K562 (cell line): ENCODE results near the gene SPATS2L. TPM values are rescaled to one million over a fixed set of nuclear protein-coding genes. Genes with fewer than 3 reads are reported as not detected.

Source experiments
- BRD9 ChIP-seq: fragments of 450-650 bp; IDR thresholded peaks from 2 replicates; pipeline ENCODE4 v1.6.1; 2018; ENCODE audit warnings: low read depth; ENCODE audit not compliant: partially characterized antibody
- ETV5 ChIP-seq: sonication (generic); formaldehyde crosslinking; IDR thresholded peaks from 2 replicates; pipeline ENCODE4 v1.4.0; 2020; ENCODE audit warnings: low read depth, mild to moderate bottlenecking, missing genetic modification reagents
- GTF2A2 ChIP-seq: IDR thresholded peaks from 2 replicates; pipeline ENCODE4 v1.6.1; 2016; ENCODE audit warnings: mild to moderate bottlenecking, missing genetic modification characterization, missing compliant biosample characterization
- HCFC1 ChIP-seq: IDR thresholded peaks from 2 replicates; pipeline ENCODE4 v1.6.1; 2012; ENCODE audit warnings: low read depth, low read length, improper control_type of control experiment
- KDM1A ChIP-seq, 2 experiments: fragments of 450-650 bp; IDR thresholded peaks; 2 replicates each; pipeline ENCODE4 v1.6.1; 2016; ENCODE audit warnings: mild to moderate bottlenecking in 2 of 2
- LEF1 ChIP-seq: fragments of 450-650 bp; IDR thresholded peaks from 2 replicates; pipeline ENCODE4 v1.6.1; 2016; ENCODE audit warnings: mild to moderate bottlenecking
- RFX1 ChIP-seq: fragments of 450-650 bp; IDR thresholded peaks from 2 replicates; pipeline ENCODE4 v1.6.1; 2016; ENCODE audit warnings: mild to moderate bottlenecking, moderate library complexity
- SMARCA4 ChIP-seq: fragments of 450-650 bp; IDR thresholded peaks from 2 replicates; pipeline ENCODE4 v1.6.1; 2016
- SMARCE1 ChIP-seq: fragments of 450-650 bp; IDR thresholded peaks from 2 replicates; pipeline ENCODE4 v1.7.1; 2016; ENCODE audit warnings: mild to moderate bottlenecking
- SRF ChIP-seq, 2 experiments: fragments of 250-450, 450-650 bp in 1 of 2; sonication (Bioruptor Pico) in 1 of 2; sonication (generic) in 1 of 2; formaldehyde crosslinking; IDR thresholded peaks; 2 replicates each; pipeline versions ENCODE4 v1.5.0 to v1.5.1; 2020 to 2022; ENCODE audit warnings: mild to moderate bottlenecking in 1 of 2, missing genetic modification reagents in 1 of 2
- THAP12 ChIP-seq: fragments of 250-450 bp; sonication (Bioruptor Pico); IDR thresholded peaks from 2 replicates; pipeline ENCODE4 v1.9.0; 2021; ENCODE audit warnings: mild to moderate bottlenecking, inconsistent platforms
- ZKSCAN3 ChIP-seq: fragments of 250-450 bp; sonication (Bioruptor Pico); IDR thresholded peaks from 2 replicates; pipeline ENCODE4 v1.4.0; 2020
- polyA plus RNA-seq, 8 experiments: library from polyadenylated mRNA; depleted of rRNA in 4 of 8; stranded (reverse) in 5 of 8; unstranded in 3 of 8; fragments of >200 nt; fragmentation: Nextera tagmentation in 2 of 8; fragmentation: Illumina TruSeq in 1 of 8; extraction: Ambion mirVana in 2 of 8; extraction: Trizol in 1 of 8; gene quantifications; 2 replicates each; pipeline versions ENCODE4 v1.2.1 to v1.2.3, GENCODE V29; 2011 to 2014; ENCODE audit warnings: inconsistent platforms in 1 of 8, missing spikeins in 1 of 8
- total RNA-seq, 7 experiments: library from RNA; depleted of rRNA in 6 of 7; stranded (reverse); fragments of >200 nt in 6 of 7; fragmentation: Illumina TruSeq in 2 of 7; extraction: Trizol in 2 of 7; gene quantifications; 2 replicates each; pipeline versions ENCODE4 v1.2.1 to v1.2.3, GENCODE V29; 2011 to 2021; ENCODE audit warnings: low replicate concordance in 1 of 7

The SPATS2L gene
- total and polyA plus RNA-seq, 9 of the 15 experiments (the other 6 are each of a cell fraction or from before 2014, with no cell fraction given): 11.3 to 41.5 (median 24.9) TPM

GRCh38 chr2:200405599-200406298 is 99.3 kb downstream of the SPATS2L start (continued):
- TF ChIP-seq THAP12 (CRISPR knock-in tag) (no peak), ZKSCAN3 (CRISPR knock-in tag) (no peak), ETV5 (CRISPR knock-in tag) (0 out of 2 replicates have a peak, but pooled peaks have one; percentile 25), GTF2A2 (tag) (no peak), SMARCA4 (peak; percentile 94), HCFC1 (no peak), RFX1 (no peak), SMARCE1 (peak; percentile 97), LEF1 (peak; percentile 65), BRD9 (peak; percentile 50), SRF (CRISPR knock-in tag; IDR thresholded peaks at IDR 0.05) (no peak), KDM1A (IDR thresholded peaks at IDR 0.05) (peak; percentile 78)
